Measurements from ENCODE around the gene OTUD5. TPM values are rescaled to one million over a fixed set of nuclear protein-coding genes. Genes with fewer than 3 reads are reported as not detected.

OTUD5 gene
- total RNA-seq, 1 experiment from 2014 or later: 36.2 TPM

DNA sequence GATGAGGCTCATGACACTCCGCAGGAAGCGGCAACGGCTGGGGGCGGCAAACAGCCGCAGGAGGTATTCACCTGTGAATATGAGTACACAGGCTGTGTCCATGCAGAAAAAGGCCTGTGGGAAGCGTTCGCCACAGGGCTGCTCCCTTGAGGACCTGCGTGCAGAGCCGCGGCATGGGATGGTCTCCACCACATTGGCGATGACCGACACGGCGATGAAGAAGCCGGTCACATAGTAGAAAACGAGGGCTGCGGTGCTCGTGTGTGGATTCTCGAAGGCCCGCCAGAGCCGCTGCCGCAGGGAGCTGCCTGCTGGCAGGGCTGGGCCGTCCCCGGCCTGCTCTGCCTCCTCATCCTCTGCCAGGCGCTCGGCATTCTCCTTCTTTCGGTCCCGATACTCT lies 12.1 kb upstream of the OTUD5 start:
- no peaks in the 10 kb centered on the region for H3K9me2 ChIP-seq (replicated peaks; ENCODE audit: insufficient read depth, low read length)
- H3K4me3 ChIP-seq (ENCODE audit: low read length): no peak overlapping the region
- H2AFZ ChIP-seq (ENCODE audit: low read length): no peak overlapping the region
- H3K27ac ChIP-seq (ENCODE audit: low read length): no peak overlapping the region
- no peak for DNase-seq
- no peak overlapping the region for H3K9ac ChIP-seq (ENCODE audit: low read length)
- no peaks in the 10 kb centered on the region for H3K79me2 ChIP-seq (ENCODE audit: low read length)
- H3K4me1 ChIP-seq (ENCODE audit: low read length): no peaks in the 10 kb centered on the region
- H3K36me3 ChIP-seq (ENCODE audit: insufficient read depth, low read length): no peaks in the 10 kb centered on the region
- H4K20me1 ChIP-seq (ENCODE audit: insufficient read depth, low read depth, low read length): no peaks in the 10 kb centered on the region
- no peaks in the 10 kb centered on the region for H3K27me3 ChIP-seq (ENCODE audit: low read length)
- H3K4me2 ChIP-seq (ENCODE audit: low read depth, low read length, poor library complexity, severe bottlenecking): no peak overlapping the region
- no peaks in the 10 kb centered on the region for H3K9me3 ChIP-seq (ENCODE audit: low read length)

DNA sequence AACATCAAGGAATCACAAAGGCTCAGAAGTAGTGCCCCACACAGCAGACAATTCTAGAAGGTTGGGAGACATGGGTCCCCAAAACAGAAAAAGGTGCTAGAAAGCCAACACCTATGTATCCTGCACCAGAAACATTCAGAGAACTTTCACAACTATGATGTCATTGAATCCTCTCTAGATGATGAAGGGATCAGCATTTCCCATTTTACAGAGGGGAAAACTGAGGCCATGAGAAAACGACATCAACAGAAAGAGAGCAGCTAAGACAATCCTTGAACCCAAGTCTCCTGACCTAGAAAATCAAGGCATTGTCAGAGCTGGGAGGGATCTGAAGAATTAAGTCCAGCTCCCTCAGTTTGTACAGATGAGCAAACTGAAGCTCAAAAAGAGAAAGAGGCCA lies 11.0 kb upstream of the OTUD5 start:
- H3K27ac ChIP-seq (ENCODE audit: low read length): no peak overlapping the region
- no peak overlapping the region for H3K4me3 ChIP-seq (ENCODE audit: low read length)
- no peak overlapping the region for H2AFZ ChIP-seq (ENCODE audit: low read length)
- DNase-seq: no peak
- H3K79me2 ChIP-seq (ENCODE audit: low read length): no peaks in the 10 kb centered on the region
- H3K9me3 ChIP-seq (ENCODE audit: low read length): no peaks in the 10 kb centered on the region
- H3K36me3 ChIP-seq (ENCODE audit: insufficient read depth, low read length): no peaks in the 10 kb centered on the region
- H3K4me2 ChIP-seq (ENCODE audit: low read depth, low read length, poor library complexity, severe bottlenecking): no peak overlapping the region
- peaks cover 3% of the 10 kb centered on the region for H3K4me1 ChIP-seq (ENCODE audit: low read length)
- no peaks in the 10 kb centered on the region for H4K20me1 ChIP-seq (ENCODE audit: insufficient read depth, low read depth, low read length)
- no peaks in the 10 kb centered on the region for H3K9me2 ChIP-seq (replicated peaks; ENCODE audit: insufficient read depth, low read length)
- H3K9ac ChIP-seq (ENCODE audit: low read length): no peak overlapping the region
- no peaks in the 10 kb centered on the region for H3K27me3 ChIP-seq (ENCODE audit: low read length)

DNA sequence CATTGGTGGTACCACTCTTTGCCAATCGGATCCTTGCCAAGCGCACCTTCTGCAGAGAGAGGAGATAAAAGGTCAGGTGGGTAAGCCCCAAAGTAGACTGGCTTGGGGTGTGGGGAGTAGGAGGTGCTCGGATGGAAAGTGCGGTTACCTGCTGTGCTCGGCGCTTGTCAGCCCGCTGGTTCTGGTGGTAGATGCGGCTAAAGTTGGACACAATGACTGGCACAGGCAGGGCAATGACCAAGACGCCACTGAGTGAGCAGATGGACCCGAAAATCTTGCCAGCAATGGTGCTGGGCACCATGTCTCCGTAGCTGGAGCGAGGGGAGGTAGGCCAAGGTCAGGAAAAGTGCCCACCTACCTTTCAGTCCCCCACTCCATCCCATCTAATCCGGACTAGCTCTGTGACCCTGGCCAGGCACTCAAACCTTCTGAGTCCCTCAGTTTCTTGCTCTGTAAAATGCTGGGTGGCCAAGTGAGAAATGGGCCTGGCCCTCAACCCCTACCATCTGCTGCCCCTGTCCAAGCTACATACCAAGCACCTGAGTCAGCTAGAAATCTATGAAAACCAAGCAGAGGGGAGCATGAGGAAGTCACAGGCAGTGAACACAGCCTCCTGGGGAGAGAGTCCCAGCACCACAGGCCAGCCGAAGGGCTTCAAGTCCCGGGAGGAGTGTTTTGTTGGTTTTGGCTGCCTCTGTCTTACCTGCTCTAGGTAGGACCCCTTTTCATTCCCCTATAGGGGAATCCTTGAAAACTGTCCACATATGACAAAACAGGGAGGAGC lies 9.6 kb upstream of the OTUD5 start:
- peaks cover 12% of the 10 kb centered on the region for H3K4me1 ChIP-seq (ENCODE audit: low read length)
- no peaks in the 10 kb centered on the region for H4K20me1 ChIP-seq (ENCODE audit: insufficient read depth, low read depth, low read length)
- H3K4me2 ChIP-seq (ENCODE audit: low read depth, low read length, poor library complexity, severe bottlenecking): no peak overlapping the region
- no peaks in the 10 kb centered on the region for H3K9me3 ChIP-seq (ENCODE audit: low read length)
- no peaks in the 10 kb centered on the region for H3K79me2 ChIP-seq (ENCODE audit: low read length)
- DNase-seq: no peak
- no peak overlapping the region for H3K27ac ChIP-seq (ENCODE audit: low read length)
- H3K27me3 ChIP-seq (ENCODE audit: low read length): no peaks in the 10 kb centered on the region
- no peak overlapping the region for H2AFZ ChIP-seq (ENCODE audit: low read length)
- H3K9ac ChIP-seq (ENCODE audit: low read length): no peak overlapping the region
- H3K4me3 ChIP-seq (ENCODE audit: low read length): no peak overlapping the region
- H3K9me2 ChIP-seq (replicated peaks; ENCODE audit: insufficient read depth, low read length): no peaks in the 10 kb centered on the region
- no peaks in the 10 kb centered on the region for H3K36me3 ChIP-seq (ENCODE audit: insufficient read depth, low read length)

DNA sequence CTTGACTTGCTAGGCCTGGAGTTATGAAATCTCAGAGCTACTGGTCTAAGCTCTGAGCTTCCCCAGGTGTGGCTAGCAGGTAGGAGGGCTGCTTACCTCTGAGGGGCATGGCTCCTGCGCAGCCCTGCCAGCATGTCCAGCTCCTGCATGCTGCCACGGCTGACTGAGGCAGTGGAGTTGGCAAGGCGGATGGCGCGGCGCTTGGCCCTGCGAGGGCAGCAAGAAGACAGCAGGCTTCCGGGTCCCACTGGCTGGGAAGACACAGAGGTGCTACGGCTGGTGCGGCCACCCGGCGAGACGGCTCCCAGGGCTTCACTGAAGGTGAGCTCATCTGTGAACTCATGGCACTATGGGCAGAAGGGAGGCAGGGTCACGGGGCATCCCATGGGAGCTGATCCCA lies 8.6 kb upstream of the OTUD5 start:
- Histone ChIP-seq H3K9me2 (replicated peaks; ENCODE audit: insufficient read depth, low read length) (no peaks in the 10 kb centered on the region), H3K4me2 (ENCODE audit: low read depth, low read length, poor library complexity, severe bottlenecking) (no peak overlapping the region), H3K4me3 (ENCODE audit: low read length) (no peak overlapping the region), H3K4me1 (ENCODE audit: low read length) (peaks cover 22% of the 10 kb centered on the region), H2AFZ (ENCODE audit: low read length) (no peak overlapping the region), H4K20me1 (ENCODE audit: insufficient read depth, low read depth, low read length) (no peaks in the 10 kb centered on the region), H3K36me3 (ENCODE audit: insufficient read depth, low read length) (no peaks in the 10 kb centered on the region), H3K9me3 (ENCODE audit: low read length) (no peaks in the 10 kb centered on the region), H3K9ac (ENCODE audit: low read length) (no peak overlapping the region), H3K79me2 (ENCODE audit: low read length) (no peaks in the 10 kb centered on the region), H3K27me3 (ENCODE audit: low read length) (no peaks in the 10 kb centered on the region), H3K27ac (ENCODE audit: low read length) (no peak overlapping the region)
- no peak for DNase-seq

DNA sequence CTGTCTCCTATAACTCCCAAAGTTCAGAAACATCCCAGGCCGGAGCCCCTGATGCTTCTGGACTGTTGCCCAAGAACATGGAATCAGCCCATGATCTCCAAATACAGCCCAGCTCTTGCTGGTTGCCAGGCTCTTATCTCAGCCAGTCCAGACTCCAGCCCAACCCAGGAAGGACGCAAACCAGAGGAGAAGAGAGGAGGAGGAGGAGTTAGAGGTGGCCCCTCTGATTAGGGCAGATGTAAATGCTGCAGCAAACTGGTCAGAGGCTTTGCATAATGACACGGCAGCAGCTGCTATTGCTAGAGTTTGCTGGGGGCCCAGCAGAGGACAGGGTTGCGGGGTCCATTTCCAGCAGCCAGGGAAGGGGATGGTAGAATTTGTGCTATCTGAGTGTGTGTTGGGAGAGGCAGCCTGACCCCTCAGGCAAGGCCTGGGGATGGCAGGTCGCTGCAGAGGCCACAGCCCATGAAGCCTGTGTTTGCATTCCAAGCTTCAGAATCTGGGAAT lies 4.2 kb upstream of the OTUD5 start:
- no peaks in the 10 kb centered on the region for H3K36me3 ChIP-seq (ENCODE audit: insufficient read depth, low read length)
- H3K9me2 ChIP-seq (replicated peaks; ENCODE audit: insufficient read depth, low read length): no peaks in the 10 kb centered on the region
- peak overlapping the region; percentile 91 for H3K27ac ChIP-seq (ENCODE audit: low read length)
- peak overlapping the region; percentile 74 for H3K9ac ChIP-seq (ENCODE audit: low read length)
- peak overlapping the region; percentile 60; the same call in 1 of the 2 replicates for H3K4me3 ChIP-seq (ENCODE audit: low read length)
- peaks cover 45% of the 10 kb centered on the region for H3K4me1 ChIP-seq (ENCODE audit: low read length)
- H3K27me3 ChIP-seq (ENCODE audit: low read length): no peaks in the 10 kb centered on the region
- no peaks in the 10 kb centered on the region for H4K20me1 ChIP-seq (ENCODE audit: insufficient read depth, low read depth, low read length)
- DNase-seq: peak; percentile 87
- peaks cover 10% of the 10 kb centered on the region for H3K79me2 ChIP-seq (ENCODE audit: low read length)
- no peaks in the 10 kb centered on the region for H3K9me3 ChIP-seq (ENCODE audit: low read length)
- H3K4me2 ChIP-seq (ENCODE audit: low read depth, low read length, poor library complexity, severe bottlenecking): peak overlapping the region; percentile 78
- H2AFZ ChIP-seq (ENCODE audit: low read length): no peak overlapping the region

DNA sequence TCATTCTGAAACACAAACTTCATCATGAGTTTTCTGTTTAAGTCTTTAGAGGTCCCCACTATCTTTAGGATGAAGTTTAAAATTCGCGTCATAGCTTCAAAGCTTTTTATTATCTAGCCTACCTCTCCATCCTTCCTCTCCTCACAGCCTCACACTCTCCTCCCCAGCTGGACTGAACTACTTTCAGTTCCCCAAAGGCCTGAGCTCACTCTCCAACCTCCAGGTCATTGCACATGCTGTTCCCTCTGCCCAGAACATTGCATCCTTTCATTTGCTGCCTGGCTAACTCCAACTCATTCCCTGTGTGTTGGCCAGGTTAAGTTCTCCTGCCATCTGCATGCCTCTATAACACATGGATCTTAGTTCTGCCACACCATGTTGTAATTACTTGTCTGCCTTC lies 2.9 kb upstream of the OTUD5 start:
- H3K27ac ChIP-seq (ENCODE audit: low read length): peak overlapping the region; percentile 91
- no peak overlapping the region for H2AFZ ChIP-seq (ENCODE audit: low read length)
- 0 out of 2 replicates have a peak, but pooled peaks cover 5% of the 10 kb centered on the region for H4K20me1 ChIP-seq (ENCODE audit: insufficient read depth, low read depth, low read length)
- peak overlapping the region; percentile 64; the same call in 1 of the 2 replicates for H3K9ac ChIP-seq (ENCODE audit: low read length)
- H3K36me3 ChIP-seq (ENCODE audit: insufficient read depth, low read length): no peaks in the 10 kb centered on the region
- no peaks in the 10 kb centered on the region for H3K9me3 ChIP-seq (ENCODE audit: low read length)
- peaks cover 56% of the 10 kb centered on the region for H3K4me1 ChIP-seq (ENCODE audit: low read length)
- H3K79me2 ChIP-seq (ENCODE audit: low read length): peaks cover 24% of the 10 kb centered on the region
- H3K9me2 ChIP-seq (replicated peaks; ENCODE audit: insufficient read depth, low read length): no peaks in the 10 kb centered on the region
- peak overlapping the region; percentile 18; the same call in 1 of the 2 replicates for H3K4me3 ChIP-seq (ENCODE audit: low read length)
- H3K27me3 ChIP-seq (ENCODE audit: low read length): no peaks in the 10 kb centered on the region
- H3K4me2 ChIP-seq (ENCODE audit: low read depth, low read length, poor library complexity, severe bottlenecking): peak overlapping the region; percentile 78
- peak; percentile 67 for DNase-seq

DNA sequence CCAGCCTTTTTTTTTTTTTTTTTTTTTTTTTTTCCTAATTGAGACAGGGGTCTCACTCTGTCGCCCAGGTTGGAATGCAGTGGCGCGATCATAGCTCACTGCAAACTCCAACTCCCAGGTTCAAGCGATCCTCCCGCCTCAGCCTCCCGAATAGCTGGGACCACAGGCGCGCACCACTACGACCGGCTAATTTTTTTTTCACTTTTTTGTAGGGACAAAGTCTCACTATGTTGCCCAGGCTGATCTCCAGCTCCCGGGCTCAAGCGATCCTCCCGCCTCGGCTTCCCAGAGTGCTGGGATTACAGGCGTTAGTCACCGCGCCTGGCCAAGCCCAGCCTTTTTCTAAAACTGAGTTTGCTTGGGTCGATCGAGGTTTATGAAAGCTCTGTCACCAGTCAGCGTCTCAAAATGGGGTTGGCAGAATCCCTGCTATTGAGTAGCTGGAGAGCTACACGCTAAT lies 1.3 kb upstream of the OTUD5 start:
- peak; percentile 55 for DNase-seq
- H3K27ac ChIP-seq (ENCODE audit: low read length): peak overlapping the region; percentile 91
- peaks cover 58% of the 10 kb centered on the region for H3K4me1 ChIP-seq (ENCODE audit: low read length)
- no peak overlapping the region for H2AFZ ChIP-seq (ENCODE audit: low read length)
- peak overlapping the region; percentile 67 for H3K4me2 ChIP-seq (ENCODE audit: low read depth, low read length, poor library complexity, severe bottlenecking)
- H4K20me1 ChIP-seq (ENCODE audit: insufficient read depth, low read depth, low read length): 0 out of 2 replicates have a peak, but pooled peaks cover 6% of the 10 kb centered on the region
- peak overlapping the region; percentile 76 for H3K9ac ChIP-seq (ENCODE audit: low read length)
- no peaks in the 10 kb centered on the region for H3K9me2 ChIP-seq (replicated peaks; ENCODE audit: insufficient read depth, low read length)
- H3K9me3 ChIP-seq (ENCODE audit: low read length): no peaks in the 10 kb centered on the region
- H3K27me3 ChIP-seq (ENCODE audit: low read length): no peaks in the 10 kb centered on the region
- 0 out of 2 replicates have a peak, but pooled peaks cover 5% of the 10 kb centered on the region for H3K36me3 ChIP-seq (ENCODE audit: insufficient read depth, low read length)
- H3K79me2 ChIP-seq (ENCODE audit: low read length): peaks cover 40% of the 10 kb centered on the region
- peak overlapping the region; percentile 67 for H3K4me3 ChIP-seq (ENCODE audit: low read length)

DNA sequence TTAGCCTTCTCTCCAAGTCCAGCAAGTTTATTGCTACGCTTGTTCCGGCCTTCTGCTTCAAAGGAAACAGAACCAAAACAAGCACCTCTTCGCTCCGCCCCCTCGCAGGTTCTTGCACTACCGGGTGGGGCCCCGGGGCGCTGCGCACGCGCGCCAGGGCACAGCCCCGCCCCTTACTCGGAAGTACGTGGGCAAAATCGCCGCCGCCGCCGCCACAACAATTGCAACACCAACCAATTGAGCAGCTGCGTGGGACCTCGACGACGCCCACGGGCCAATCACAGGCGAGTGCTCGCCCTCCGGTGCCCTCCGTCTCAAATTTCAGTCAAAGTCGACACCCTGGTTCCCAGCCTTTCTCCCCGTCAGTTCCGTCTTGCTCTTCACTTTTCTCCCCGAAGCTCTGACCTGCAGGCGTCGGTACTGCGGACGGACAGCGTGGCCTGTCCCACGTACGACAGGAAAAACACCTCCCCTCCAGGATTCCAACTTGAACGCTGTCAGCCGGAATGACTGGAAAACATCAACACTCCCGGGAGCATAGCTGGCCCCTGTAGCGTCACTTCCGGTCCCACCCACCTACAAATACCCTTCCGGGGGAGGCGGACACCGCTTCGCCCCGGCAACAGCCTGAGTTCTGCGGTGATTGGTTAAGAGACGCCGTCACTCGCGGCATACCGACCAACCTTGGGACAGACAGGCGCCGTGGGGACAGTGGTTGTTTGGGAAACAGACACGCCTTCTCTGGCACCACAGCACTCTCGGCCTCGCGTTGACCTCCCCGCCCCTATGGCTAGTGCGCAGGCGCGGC lies 624 bp upstream of the OTUD5 start:
- DNase-seq: peak; percentile 96
- H3K9me2 ChIP-seq (replicated peaks; ENCODE audit: insufficient read depth, low read length): no peaks in the 10 kb centered on the region
- 0 out of 2 replicates have a peak, but pooled peaks cover 6% of the 10 kb centered on the region for H4K20me1 ChIP-seq (ENCODE audit: insufficient read depth, low read depth, low read length)
- H3K27me3 ChIP-seq (ENCODE audit: low read length): no peaks in the 10 kb centered on the region
- H3K4me1 ChIP-seq (ENCODE audit: low read length): peaks cover 53% of the 10 kb centered on the region
- H3K4me3 ChIP-seq (ENCODE audit: low read length): peak overlapping the region; percentile 73
- H3K36me3 ChIP-seq (ENCODE audit: insufficient read depth, low read length): 0 out of 2 replicates have a peak, but pooled peaks cover 5% of the 10 kb centered on the region
- H2AFZ ChIP-seq (ENCODE audit: low read length): no peak overlapping the region
- H3K9me3 ChIP-seq (ENCODE audit: low read length): no peaks in the 10 kb centered on the region
- H3K27ac ChIP-seq (ENCODE audit: low read length): peak overlapping the region; percentile 91
- peak overlapping the region; percentile 67 for H3K4me2 ChIP-seq (ENCODE audit: low read depth, low read length, poor library complexity, severe bottlenecking)
- peaks cover 46% of the 10 kb centered on the region for H3K79me2 ChIP-seq (ENCODE audit: low read length)
- peak overlapping the region; percentile 82 for H3K9ac ChIP-seq (ENCODE audit: low read length)

Data from Karpas-422 (cell line).